Neuronal stem cell (in vitro differentiated cells): ENCODE data around the gene TRAPPC3L.

Experiments used
- DNase-seq: peaks from one replicate; pipeline ENCODE4 v3.0.0-alpha.2; 2013; ENCODE audit warnings: low spot score
- H2AFZ ChIP-seq: one replicate; pipeline ENCODE4 v1.6.1; 2013; ENCODE audit warnings: mild to moderate bottlenecking, low read length, inconsistent platforms
- H2AK5ac ChIP-seq: 2 replicates; pipeline ENCODE4 v1.6.1; 2013; ENCODE audit warnings: low read depth, mild to moderate bottlenecking, inconsistent platforms, low read length, moderate library complexity, mixed read lengths
- H2BK120ac ChIP-seq: 2 replicates; pipeline ENCODE4 v1.6.1; 2013; ENCODE audit warnings: low read depth, mild to moderate bottlenecking, inconsistent platforms, low read length, moderate library complexity, mixed read lengths
- H2BK12ac ChIP-seq: one replicate; pipeline ENCODE4 v1.6.1; 2013; ENCODE audit warnings: low read length, inconsistent platforms
- H2BK15ac ChIP-seq: 2 replicates; pipeline ENCODE4 v1.6.1; 2013; ENCODE audit warnings: mild to moderate bottlenecking, low read length, inconsistent platforms, mixed read lengths
- H2BK5ac ChIP-seq: one replicate; pipeline ENCODE4 v1.6.1; 2013; ENCODE audit warnings: inconsistent platforms, mild to moderate bottlenecking, low read length, moderate library complexity
- H3K14ac ChIP-seq: one replicate; pipeline ENCODE4 v1.6.1; 2013; ENCODE audit warnings: low read length, inconsistent platforms
- H3K18ac ChIP-seq: 2 replicates; pipeline ENCODE4 v1.6.1; 2013; ENCODE audit warnings: low read length, inconsistent platforms
- H3K23ac ChIP-seq: 2 replicates; pipeline ENCODE4 v1.6.1; 2013; ENCODE audit warnings: low read depth, mild to moderate bottlenecking, mixed read lengths, low read length, inconsistent platforms; ENCODE audit not compliant: poor library complexity
- H3K27ac ChIP-seq: replicated peaks from 3 replicates; pipeline ENCODE4 v1.5.1; 2013; ENCODE audit warnings: low read length, inconsistent platforms
- H3K27me3 ChIP-seq, 3 experiments: 2 replicates each; pipeline ENCODE4 v1.6.1; 2013; ENCODE audit warnings: low read length in 3 of 3, mild to moderate bottlenecking in 2 of 3, inconsistent platforms in 1 of 3, low read depth in 1 of 3, mixed read lengths in 1 of 3, moderate library complexity in 1 of 3; ENCODE audit not compliant: control insufficient read depth in 3 of 3, insufficient read depth in 3 of 3
- H3K36me3 ChIP-seq, 2 donors: replicated peaks in 1 of 2; 2 replicates each; pipeline ENCODE4 v1.6.1; 2013; ENCODE audit warnings: low read length in 2 of 2; ENCODE audit not compliant: control insufficient read depth in 2 of 2, insufficient read depth in 2 of 2
- H3K4ac ChIP-seq: 2 replicates; pipeline ENCODE4 v1.6.1; 2013; ENCODE audit warnings: inconsistent platforms, mild to moderate bottlenecking, low read length, moderate library complexity
- H3K4me1 ChIP-seq, 2 donors: 1 replicate in 1 of 2; 2 replicates in 1 of 2; pipeline ENCODE4 v1.6.1; 2013; ENCODE audit warnings: low read length in 2 of 2, low read depth in 1 of 2; ENCODE audit not compliant: control insufficient read depth in 2 of 2, insufficient read depth in 1 of 2
- H3K4me2 ChIP-seq: one replicate; pipeline ENCODE4 v1.6.1; 2013; ENCODE audit warnings: mild to moderate bottlenecking, low read length, inconsistent platforms; ENCODE audit not compliant: insufficient read depth, poor library complexity, severe bottlenecking
- H3K4me3 ChIP-seq, 2 donors: 2 replicates each; pipeline ENCODE4 v1.5.1; 2013; ENCODE audit warnings: low read length in 2 of 2, mild to moderate bottlenecking in 2 of 2, inconsistent platforms in 1 of 2, moderate library complexity in 1 of 2
- H3K79me1 ChIP-seq: one replicate; pipeline ENCODE4 v1.6.1; 2013; ENCODE audit warnings: low read depth, mild to moderate bottlenecking, inconsistent platforms, low read length, moderate library complexity
- H3K9ac ChIP-seq: one replicate; pipeline ENCODE4 v1.6.1; 2013; ENCODE audit warnings: mild to moderate bottlenecking, low read depth, low read length, inconsistent platforms; ENCODE audit not compliant: poor library complexity
- H3K9me3 ChIP-seq, 2 donors: replicated peaks in 1 of 2; 2 replicates each; pipeline versions ENCODE3 to v1.6.1; 2013; ENCODE audit warnings: low read length in 2 of 2, mild to moderate bottlenecking in 2 of 2, inconsistent platforms in 1 of 2, low read depth in 1 of 2, mixed read lengths in 1 of 2, moderate library complexity in 1 of 2; ENCODE audit not compliant: control insufficient read depth in 2 of 2, insufficient read depth in 1 of 2
- H4K8ac ChIP-seq: one replicate; pipeline ENCODE4 v1.6.1; 2013; ENCODE audit warnings: low read depth, mild to moderate bottlenecking, inconsistent platforms, low read length, moderate library complexity
- H4K91ac ChIP-seq: one replicate; pipeline ENCODE4 v1.6.1; 2013; ENCODE audit warnings: low read length, low read depth, mild to moderate bottlenecking, inconsistent platforms; ENCODE audit not compliant: poor library complexity
- WGBS, 2 donors: extraction: QIAGEN DNeasy Blood & Tissue Kit; methylation state at CpG; one replicate each; pipeline ENCODE4 v1.1.7; 2013; ENCODE audit warnings: missing lambda C conversion rate in 2 of 2, mixed read lengths in 1 of 2; ENCODE audit not compliant: insufficient read length in 2 of 2, insufficient replicate concordance in 1 of 2; ENCODE audit errors: extremely low coverage in 2 of 2; 5-methylcytosine and 5-hydroxymethylcytosine counted together

The TRAPPC3L gene

DNA sequence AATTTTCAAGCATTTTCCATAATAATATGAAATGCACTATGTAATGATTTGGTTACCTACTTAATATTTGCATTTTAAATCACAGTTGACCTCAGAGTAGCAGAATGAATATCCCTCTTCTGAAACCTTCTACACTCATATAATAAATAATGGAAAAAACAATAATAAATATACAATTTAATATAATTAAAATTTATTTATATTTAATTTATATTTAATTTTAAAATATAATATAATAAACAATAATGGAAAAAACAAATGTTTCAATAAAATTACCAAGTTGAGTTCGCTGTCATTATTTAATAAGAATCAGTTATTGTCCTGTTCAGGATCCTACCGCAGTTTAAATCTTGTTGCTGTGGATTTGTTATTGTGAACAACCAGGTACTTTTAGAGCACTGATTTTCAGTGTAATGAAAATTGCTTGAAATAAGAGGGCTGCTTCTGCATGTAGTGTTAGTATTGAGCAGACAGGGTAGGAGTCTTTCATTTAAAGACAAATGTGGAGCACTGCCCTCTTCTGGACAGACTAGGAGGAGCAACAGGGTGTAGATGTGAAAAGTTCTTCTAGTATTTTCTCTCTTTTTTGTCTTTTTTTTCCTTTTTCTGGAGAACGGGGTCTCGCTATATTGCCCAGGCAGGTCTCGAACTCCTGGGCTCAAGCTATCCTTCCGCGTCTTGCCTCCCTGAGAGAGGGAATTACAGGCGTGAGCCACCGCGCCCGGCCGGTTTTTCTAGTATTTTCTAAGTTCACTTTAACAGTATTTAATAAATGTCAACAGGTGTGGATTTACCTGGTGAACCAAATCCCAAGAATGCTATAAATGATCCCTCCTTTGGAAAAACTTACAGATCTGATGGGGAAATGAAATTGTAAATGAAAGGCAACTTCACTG is 13.6 kb downstream of the TRAPPC3L start:
- no peak overlapping the region for H3K14ac ChIP-seq
- H3K36me3 ChIP-seq, result no peaks in the 10 kb centered on the region
- H3K9ac ChIP-seq, result no peak overlapping the region
- DNase-seq, result peak; percentile 54
- no peak overlapping the region for H4K8ac ChIP-seq
- no peak overlapping the region for H3K4me2 ChIP-seq
- no peak overlapping the region for H3K27ac ChIP-seq
- no peak overlapping the region for H2BK5ac ChIP-seq
- H2AK5ac ChIP-seq, result no peak overlapping the region
- H3K27me3 ChIP-seq, result no peaks in the 10 kb centered on the region
- H2BK15ac ChIP-seq, result no peak overlapping the region
- H3K4me3 ChIP-seq, result no peak overlapping the region
- WGBS, 2 donors, result no CpG with 5 or more reads among the region's 12 CpGs
- no peak overlapping the region for H4K91ac ChIP-seq
- H3K9me3 ChIP-seq, result peaks cover 0 to under 1% of the 10 kb centered on the region in 2 donors
- no peak overlapping the region for H3K4ac ChIP-seq
- H3K79me1 ChIP-seq, result no peaks in the 10 kb centered on the region
- no peak overlapping the region for H3K23ac ChIP-seq
- H2AFZ ChIP-seq, result no peak overlapping the region
- H2BK12ac ChIP-seq, result no peak overlapping the region
- no peak overlapping the region for H3K18ac ChIP-seq
- H2BK120ac ChIP-seq, result no peak overlapping the region
- peaks cover 13 to 19% of the 10 kb centered on the region in 2 donors for H3K4me1 ChIP-seq

DNA sequence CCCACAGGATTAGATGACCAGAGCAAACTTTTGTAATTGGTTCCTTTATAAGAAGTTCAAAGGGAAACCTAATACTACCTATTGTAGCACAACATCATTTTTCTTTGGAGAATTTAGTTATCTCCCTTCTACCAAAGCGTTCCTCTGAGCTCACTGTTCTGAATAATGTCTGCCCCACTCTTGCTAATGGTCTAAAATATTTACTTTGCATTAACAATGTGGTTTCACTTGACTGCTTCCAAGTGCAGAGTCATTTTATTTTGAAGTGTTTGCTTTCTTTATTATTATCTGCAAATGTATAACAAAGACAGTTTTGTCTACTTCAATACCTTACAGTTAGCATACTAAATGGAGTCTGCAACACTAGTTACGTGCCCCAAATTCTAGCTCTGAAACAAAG is 15.0 kb downstream of the TRAPPC3L start:
- Histone ChIP-seq H3K4ac (no peak overlapping the region), H3K4me2 (no peak overlapping the region), H2AK5ac (no peak overlapping the region), H3K23ac (no peak overlapping the region), H2BK120ac (no peak overlapping the region), H2BK12ac (no peak overlapping the region), H4K91ac (no peak overlapping the region), H2AFZ (no peak overlapping the region), H3K9me3 (no peaks in the 10 kb centered on the region), H3K9ac (no peak overlapping the region), H3K4me1 (peaks cover 10 to 19% of the 10 kb centered on the region in 2 donors), H2BK5ac (no peak overlapping the region), H3K27me3 (no peaks in the 10 kb centered on the region), H3K14ac (no peak overlapping the region), H3K79me1 (no peaks in the 10 kb centered on the region), H3K4me3 (no peak overlapping the region), H3K18ac (no peak overlapping the region), H3K36me3 (no peaks in the 10 kb centered on the region), H3K27ac (no peak overlapping the region), H2BK15ac (no peak overlapping the region), H4K8ac (no peak overlapping the region)
- no peak for DNase-seq
- no CpG with 5 or more reads among the region's 2 CpGs for WGBS, 2 donors

DNA sequence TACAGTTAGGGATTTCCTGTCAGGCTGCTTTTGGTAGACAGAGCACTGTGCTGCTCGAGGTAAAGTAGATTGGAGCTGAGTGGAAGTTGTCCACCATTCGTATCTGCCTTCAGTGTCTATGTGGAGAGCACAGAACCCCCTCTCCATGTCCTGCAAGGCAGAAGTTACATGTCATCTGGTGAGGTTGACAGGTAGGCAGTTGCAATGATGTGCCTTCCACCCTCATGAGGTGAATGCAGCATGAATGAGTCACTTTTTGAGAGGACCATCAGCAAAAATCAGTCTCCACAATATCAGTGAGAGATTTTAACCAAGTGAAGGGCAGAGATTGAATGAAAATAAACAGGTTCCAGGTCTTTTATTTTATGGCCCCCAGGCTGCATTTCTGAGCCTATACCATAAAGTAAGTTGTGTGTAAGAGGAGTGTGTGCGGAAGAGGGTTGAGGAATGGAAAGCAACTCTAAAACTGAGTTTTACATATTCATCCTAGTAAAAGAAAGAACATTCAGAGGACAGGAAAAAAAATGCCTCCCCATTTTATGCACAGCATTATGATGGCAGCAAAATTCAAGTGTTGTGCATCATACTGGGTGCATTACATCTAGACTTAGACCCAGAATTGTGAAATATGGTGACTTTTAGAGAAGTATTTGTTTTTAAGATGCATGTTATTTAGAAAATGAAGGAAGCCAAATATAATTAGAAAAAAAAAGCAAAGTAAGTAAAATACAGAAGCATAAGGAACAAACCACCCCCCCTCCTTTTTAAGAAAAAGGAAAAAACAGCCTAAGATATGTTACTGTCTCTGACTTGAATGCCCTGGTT is 15.8 kb downstream of the TRAPPC3L start:
- WGBS, 2 donors, result no CpG with 5 or more reads among the region's 3 CpGs
- no peak overlapping the region for H3K27ac ChIP-seq

DNA sequence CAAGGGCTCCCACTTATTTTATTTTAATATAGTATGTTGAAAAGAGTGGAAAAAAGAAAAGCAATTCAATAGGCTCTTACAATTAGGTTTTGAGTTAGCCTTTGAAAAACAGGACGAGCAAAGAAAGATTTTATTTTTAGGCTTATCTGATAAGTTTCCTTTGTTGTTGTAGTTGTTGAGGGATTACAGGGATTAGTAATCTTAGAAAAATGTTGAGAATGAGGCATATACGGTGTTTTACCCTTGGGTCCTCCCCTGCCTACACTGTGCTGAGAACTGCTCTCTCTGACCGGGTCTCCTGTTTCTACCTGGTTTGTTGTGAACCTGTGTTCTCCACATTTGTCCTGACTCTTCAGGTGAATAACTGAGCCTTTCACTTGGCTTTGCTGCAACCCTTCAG is 16.7 kb downstream of the TRAPPC3L start:
- Histone ChIP-seq H2BK15ac (no peak overlapping the region), H3K36me3 (no peaks in the 10 kb centered on the region), H3K4me3 (no peak overlapping the region), H3K27ac (no peak overlapping the region), H3K4ac (no peak overlapping the region), H2BK12ac (no peak overlapping the region), H3K4me1 (peaks cover 10 to 20% of the 10 kb centered on the region in 2 donors), H3K27me3 (no peaks in the 10 kb centered on the region), H2AK5ac (no peak overlapping the region), H3K79me1 (no peaks in the 10 kb centered on the region), H4K8ac (no peak overlapping the region), H3K14ac (no peak overlapping the region), H2BK120ac (no peak overlapping the region), H3K4me2 (no peak overlapping the region), H4K91ac (no peak overlapping the region), H3K18ac (no peak overlapping the region), H2BK5ac (no peak overlapping the region), H2AFZ (no peak overlapping the region), H3K9me3 (no peaks in the 10 kb centered on the region), H3K23ac (no peak overlapping the region), H3K9ac (no peak overlapping the region)
- DNase-seq, result no peak
- WGBS, 2 donors, result no CpG with 5 or more reads among the region's 3 CpGs

More for the DNA sequence above, 15.8 kb downstream of the TRAPPC3L start:
- Histone ChIP-seq H3K36me3 (no peaks in the 10 kb centered on the region), H2AFZ (no peak overlapping the region), H3K4me2 (no peak overlapping the region), H3K23ac (no peak overlapping the region), H3K18ac (no peak overlapping the region), H3K9me3 (no peaks in the 10 kb centered on the region), H3K4me3 (no peak overlapping the region), H3K27me3 (no peaks in the 10 kb centered on the region), H4K8ac (no peak overlapping the region), H3K4ac (no peak overlapping the region), H4K91ac (no peak overlapping the region), H3K14ac (no peak overlapping the region), H3K79me1 (no peaks in the 10 kb centered on the region), H3K4me1 (peaks cover 10 to 19% of the 10 kb centered on the region in 2 donors), H3K9ac (no peak overlapping the region), H2AK5ac (no peak overlapping the region), H2BK5ac (no peak overlapping the region), H2BK12ac (no peak overlapping the region), H2BK15ac (no peak overlapping the region), H2BK120ac (no peak overlapping the region)
- DNase-seq, result no peak
